B cell (primary cell): Measurements from ENCODE around the gene MYCBP.

Experiments used
- EZH2 ChIP-seq: IDR thresholded peaks from 2 replicates; pipeline ENCODE4 v1.6.1; 2012; ENCODE audit warnings: borderline replicate concordance, low read depth, mild to moderate bottlenecking, moderate library complexity, low read length; ENCODE audit not compliant: insufficient read depth, poor library complexity, severe bottlenecking
- TF ChIP-seq, protein P1 (sequence below): fragments of 200-600 bp; IDR thresholded peaks from one replicate; pipeline ENCODE4 v1.8.0; 2022; ENCODE audit warnings: antibody characterized with exemption, mild to moderate bottlenecking

- TF ChIP-seq, protein P1, sequence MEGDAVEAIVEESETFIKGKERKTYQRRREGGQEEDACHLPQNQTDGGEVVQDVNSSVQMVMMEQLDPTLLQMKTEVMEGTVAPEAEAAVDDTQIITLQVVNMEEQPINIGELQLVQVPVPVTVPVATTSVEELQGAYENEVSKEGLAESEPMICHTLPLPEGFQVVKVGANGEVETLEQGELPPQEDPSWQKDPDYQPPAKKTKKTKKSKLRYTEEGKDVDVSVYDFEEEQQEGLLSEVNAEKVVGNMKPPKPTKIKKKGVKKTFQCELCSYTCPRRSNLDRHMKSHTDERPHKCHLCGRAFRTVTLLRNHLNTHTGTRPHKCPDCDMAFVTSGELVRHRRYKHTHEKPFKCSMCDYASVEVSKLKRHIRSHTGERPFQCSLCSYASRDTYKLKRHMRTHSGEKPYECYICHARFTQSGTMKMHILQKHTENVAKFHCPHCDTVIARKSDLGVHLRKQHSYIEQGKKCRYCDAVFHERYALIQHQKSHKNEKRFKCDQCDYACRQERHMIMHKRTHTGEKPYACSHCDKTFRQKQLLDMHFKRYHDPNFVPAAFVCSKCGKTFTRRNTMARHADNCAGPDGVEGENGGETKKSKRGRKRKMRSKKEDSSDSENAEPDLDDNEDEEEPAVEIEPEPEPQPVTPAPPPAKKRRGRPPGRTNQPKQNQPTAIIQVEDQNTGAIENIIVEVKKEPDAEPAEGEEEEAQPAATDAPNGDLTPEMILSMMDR = no peak
- no peak for TF ChIP-seq EZH2
Measured at GRCh38 chr1:38846210-38846609, 26.9 kb downstream of the MYCBP start.
